ENCODE measurements around the gene PLS3.

- TF ChIP-seq CTCF (IDR thresholded peaks at IDR 0.05; ENCODE audit: low read depth, low read length) (no peak), EZH2phosphoT487 (IDR thresholded peaks at IDR 0.05; ENCODE audit: low read depth) (no peak)
These were observed 136.0 kb downstream of the PLS3 start for GRCh38 chrX:115696939-115697338.
